EL (cell line): Measurements from ENCODE around the gene ARHGAP15.

Source experiments
- DNase-seq: peaks from one replicate; pipeline ENCODE4 v3.0.0-alpha.2; 2016

Gene ARHGAP15

DNA sequence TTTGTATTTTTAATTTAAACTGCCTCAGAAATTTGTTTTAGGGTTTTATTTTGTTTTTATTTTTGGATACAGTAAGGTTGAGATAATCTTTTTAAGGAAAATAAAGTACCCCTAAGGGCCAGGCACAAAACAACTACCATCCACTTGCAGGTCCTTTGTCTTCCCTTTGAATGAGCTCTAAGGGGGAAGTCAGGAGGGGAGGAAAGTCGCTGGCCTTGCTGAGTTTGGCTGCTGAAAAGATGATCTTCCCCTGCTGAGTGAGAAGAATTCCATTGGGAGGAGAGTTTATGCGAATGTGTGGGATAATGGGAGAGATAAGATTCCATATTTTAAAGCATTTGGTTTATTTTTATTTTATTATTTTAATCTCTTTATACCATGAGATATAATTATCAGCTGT lies 100.7 kb downstream of the ARHGAP15 start:
- DNase-seq = no peak

DNA sequence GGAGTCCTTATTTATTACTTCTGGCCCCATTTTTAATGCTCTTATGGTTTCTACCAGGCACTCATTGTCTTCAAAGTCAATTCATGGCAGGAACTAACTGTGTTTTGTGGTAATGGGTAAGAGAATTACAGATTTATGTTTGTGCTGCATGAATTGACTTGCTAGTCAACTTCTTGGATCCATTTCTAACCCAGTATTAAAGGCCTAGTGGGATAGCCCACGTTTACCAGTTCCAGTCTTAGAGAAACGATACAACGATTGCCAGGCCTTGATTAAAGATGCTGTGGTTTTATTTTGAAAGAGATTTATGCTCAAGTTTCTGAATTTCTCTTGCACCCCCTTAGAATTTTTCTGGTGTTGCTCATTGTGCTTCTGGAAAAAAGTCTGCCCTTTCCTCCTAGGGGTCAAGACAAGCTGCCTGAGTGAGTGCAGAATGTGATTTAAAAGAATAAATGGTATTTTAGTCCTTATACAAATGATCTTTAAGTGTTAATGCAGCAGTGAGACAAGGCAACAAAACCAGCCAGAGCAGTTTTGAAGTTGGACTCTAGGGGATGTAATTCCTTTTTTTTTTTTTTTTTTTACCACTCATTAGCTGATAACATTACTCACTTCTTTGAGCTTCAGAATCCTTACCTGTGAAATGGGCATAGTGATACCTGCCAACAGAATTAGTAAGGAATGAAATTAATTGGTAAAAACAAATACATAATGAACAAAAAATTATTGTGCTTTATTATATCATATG lies 101.5 kb downstream of the ARHGAP15 start:
- no peak for DNase-seq

DNA sequence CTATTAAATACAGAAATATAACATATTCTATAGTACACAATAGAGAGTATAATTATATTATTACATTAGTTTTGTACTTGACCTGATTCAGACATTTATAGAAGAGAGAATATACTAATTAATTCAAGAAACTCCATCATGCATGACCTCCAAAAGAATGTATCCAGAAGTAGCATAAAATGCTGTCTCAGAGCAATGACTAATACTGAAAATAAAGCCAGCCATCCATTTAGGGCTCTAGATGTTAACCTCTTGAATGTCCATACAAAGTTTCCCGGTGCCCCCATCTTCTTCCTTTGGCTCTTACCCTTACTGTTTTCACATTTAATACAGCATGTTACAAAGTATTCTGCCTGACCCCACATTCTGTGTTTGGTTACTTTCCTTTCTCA lies 102.0 kb downstream of the ARHGAP15 start:
- peak; percentile 4 for DNase-seq

DNA sequence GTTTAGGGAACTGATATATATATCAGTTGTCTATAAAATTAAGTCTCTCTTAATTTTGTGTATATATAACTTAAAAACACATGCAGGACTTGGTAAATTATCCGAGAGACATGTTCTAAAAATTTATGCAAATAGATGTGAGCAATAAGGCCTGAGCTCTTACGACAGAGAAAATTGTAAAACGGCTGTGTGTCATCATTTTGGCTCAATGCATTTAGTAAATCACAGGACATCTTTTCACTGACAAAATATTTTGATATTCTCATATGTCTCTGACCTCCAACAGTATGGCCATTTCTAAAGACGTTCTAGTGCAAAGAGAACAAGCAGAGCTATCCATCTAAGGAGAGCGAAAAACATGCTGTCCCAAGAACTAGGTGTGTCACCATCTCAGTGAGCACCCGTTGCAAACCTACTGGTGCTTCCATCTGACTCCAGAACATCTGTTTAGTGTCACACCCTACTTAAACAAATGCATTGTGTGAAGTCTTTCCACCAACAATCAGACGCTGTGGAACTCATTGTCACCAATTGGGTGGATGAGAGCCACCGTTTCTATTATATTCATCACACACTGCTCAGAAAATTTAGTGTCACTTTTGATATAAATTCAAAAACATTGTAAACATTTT lies 108.0 kb downstream of the ARHGAP15 start:
- no peak for DNase-seq

DNA sequence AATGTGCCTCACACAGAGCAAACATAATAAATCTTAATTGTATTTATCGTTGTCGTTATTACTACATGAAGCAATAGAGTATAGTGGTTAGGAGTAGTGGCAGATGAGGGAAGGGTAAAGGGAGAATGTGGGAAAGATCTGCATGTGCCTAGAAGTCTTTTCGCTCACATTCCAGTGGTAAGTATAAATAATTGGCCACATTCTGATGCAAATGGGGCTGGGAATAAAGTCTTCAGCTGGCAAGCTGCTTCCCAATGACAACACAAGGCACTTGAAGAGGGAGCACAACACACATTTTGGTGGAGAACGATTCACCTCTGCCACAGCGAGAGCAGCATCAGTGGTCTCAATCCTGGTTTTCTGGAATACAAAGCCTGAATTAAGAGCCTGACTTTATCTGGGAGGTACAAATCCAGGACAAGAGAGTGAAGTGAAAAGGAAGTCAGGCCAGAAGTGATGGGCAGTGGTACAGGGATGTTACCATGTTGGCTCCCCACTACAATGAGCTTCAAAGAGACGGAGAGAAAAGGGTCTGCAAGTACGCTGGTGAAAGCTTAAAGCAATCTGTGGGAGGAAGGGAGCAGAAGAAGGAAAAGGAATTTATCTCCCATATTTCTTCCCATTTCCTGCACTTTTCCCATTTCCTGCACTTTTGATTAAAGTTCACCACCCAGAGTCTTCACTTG lies 112.3 kb downstream of the ARHGAP15 start:
- DNase-seq = no peak

DNA sequence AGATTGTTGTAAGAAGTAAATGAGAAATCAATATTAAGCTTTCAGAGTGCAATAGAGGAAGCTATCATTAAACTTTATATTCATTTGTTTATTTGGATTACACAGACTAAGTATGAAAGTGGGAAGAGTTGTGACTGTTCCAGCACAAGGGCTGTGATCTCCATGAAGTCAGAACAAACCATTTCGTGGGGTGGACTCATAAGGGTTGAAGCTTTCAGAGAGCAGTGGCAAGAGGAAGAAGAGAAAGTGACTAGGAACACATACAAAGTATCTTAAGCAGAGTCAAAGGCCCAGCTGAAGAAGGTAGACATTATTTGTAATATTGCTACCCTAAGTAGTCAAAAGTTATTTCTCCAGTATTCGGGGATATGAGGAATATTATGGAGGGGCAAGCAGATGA lies 117.0 kb downstream of the ARHGAP15 start:
- no peak for DNase-seq

DNA sequence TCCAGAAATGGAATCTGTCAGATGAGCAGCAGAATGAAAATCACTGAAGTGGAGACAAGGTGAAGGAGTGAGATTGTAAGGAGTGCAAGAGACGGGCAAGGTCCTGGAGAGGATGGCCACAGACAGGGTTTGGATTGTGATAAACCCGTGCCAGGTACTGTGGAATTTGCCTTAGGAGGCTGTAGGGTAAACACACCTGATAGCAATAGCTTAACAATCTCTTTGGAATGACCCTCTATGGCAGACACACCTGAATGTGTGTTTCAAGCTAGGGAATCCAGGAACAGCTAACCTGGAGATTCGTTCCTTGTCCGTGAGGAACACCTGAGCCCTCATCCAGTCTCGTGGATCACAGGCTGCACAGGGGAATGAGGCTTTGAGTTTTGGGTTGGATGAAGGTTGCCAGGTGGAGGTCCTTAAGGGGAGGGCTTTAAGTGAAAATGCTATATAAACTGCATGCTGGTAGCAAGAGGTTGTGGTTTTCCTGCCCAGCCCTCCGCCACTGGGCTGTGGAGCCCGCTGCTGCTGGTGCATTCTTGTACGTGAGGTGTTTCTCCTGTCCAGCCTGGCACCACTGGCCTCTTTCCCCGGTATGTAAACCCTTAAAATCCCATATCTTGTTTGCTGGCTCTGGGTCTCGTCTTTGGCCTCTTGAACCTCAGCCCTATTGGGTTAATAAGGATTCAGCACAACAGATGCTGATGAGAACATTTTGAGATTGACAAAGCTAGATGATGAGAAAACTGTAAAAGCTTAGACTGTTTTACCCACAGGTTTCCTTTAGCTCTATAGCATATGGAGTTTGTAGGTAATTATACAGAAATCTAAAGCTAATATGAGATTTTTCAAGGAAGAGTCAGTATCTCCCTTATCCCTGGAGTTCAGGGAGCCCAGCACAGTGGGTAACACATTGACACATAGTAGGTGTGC lies 117.9 kb downstream of the ARHGAP15 start:
- no peak for DNase-seq

DNA sequence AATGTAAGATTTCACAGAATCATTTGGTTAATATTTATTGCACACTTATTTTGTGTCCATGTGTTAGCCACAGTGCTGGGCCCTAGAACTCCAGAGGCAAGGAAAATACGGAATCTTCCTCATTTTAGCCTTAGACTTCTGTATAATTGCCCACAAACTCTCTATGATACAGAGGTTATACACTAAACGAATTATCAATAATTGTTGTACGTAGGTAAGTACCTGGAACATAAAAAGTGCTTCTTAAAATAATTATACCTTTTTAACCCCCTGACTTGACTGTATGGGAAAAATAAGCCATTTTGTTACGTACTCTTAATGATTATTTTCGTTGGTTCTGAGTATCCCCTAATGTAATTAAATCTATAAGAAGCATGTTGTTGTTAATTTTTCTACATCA lies 119.4 kb downstream of the ARHGAP15 start:
- DNase-seq = no peak

DNA sequence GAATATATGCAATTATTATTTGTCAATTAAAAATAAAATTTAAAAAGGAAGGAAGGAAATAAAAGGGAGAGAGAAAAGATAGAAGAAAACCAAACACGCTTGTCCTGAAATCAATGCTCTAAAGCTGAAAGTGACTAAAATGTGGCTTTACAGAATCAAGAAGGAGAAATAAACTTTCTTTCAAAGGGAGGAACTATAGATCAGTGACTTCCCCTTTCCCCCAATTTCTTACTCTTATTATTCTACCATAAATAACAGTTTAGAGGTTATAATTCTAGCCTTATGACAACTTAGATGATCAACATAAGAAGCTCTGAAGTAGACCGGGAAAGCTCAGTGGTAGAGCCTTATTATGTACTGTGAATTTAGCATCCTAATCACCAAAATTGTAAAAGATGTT lies 122.5 kb downstream of the ARHGAP15 start:
- no peak for DNase-seq

DNA sequence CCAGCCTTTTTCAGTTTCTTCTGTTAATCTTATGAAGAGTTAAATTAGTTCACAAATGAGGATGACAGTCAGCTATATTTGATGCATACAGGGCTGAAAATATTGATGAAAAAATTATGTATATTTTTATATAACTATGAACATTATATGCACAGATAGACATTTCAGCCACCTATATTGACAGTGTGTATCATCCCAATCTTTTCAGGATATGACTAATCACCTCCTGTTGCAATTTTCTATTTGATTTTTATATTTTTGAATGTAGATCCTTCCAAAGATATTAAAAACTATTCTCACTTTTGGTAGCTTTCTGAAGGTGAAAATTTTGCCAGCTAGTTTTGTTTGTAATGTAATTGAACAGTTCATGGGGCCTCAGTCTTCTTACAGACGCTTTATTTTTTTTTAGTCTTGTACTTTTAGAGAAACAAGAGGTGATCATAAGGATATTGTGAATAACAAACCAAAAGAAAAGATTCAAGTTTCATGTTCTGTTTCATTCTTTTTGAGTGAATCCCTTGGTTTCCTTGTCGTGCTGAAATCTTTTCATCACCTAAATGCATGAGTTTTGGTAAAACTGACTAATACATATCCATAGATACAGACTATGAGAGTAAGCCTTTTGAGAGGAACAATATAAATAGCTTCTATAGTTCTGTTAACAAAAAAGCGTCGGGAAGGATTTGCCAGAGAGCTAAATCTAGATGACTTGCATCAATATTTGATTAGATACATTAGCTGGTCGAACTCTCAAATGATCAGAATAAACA lies 123.1 kb downstream of the ARHGAP15 start:
- DNase-seq = no peak

DNA sequence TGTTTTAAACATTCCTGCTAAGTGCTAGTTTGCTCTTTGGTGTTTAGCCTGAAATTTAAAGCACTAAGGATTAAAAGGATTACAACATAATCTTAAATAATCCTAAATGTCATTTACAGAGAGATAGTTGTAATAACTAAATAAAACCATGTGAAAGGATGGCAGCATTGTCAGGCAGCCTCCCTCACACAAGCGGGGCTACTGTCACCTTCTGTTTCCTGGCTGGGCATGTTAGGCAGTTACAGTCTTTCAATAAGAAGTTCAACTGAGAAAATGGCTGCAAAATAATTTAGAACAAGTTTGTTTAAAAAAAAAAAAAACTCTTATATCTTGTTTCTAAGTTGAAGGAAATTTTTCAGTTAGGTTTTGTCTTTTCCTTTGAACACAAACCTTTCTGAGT lies 124.9 kb downstream of the ARHGAP15 start:
- no peak for DNase-seq

DNA sequence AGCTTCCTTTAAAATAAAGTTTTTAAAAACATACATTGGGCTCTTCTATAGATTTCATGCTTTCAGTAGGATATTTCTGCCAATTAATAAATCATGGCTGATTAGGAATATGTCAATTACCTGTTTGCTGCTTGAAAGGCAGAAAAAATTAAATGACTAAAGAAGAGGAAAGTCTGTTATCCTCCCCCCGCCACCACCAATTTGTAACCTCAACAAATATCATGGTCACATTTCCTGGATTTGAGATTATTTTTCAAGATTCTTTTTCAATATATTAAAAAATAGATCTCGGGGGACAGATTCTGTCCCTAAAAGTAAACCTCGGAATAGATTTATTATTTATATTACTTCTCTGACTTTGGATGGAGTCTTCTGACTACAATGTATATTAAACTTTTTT lies 125.9 kb downstream of the ARHGAP15 start:
- DNase-seq = no peak

DNA sequence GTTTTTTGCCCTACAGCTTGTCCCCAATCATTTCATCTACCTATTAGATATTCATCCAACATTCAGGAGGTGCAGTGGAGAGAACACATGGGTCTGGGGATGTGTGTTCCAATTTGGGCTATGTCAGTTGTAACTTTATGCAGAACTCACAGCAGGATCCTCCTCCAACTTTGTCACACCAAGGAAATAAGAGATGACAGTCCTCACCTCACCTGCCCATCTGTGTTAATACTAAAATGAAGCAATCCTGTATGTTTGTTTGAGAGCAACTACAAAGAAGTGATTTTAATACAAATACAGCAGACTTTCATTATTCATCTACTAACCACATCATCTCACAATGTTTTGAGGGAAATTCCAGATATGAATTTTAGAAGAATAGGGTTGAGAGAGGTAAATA lies 126.7 kb downstream of the ARHGAP15 start:
- DNase-seq = no peak

DNA sequence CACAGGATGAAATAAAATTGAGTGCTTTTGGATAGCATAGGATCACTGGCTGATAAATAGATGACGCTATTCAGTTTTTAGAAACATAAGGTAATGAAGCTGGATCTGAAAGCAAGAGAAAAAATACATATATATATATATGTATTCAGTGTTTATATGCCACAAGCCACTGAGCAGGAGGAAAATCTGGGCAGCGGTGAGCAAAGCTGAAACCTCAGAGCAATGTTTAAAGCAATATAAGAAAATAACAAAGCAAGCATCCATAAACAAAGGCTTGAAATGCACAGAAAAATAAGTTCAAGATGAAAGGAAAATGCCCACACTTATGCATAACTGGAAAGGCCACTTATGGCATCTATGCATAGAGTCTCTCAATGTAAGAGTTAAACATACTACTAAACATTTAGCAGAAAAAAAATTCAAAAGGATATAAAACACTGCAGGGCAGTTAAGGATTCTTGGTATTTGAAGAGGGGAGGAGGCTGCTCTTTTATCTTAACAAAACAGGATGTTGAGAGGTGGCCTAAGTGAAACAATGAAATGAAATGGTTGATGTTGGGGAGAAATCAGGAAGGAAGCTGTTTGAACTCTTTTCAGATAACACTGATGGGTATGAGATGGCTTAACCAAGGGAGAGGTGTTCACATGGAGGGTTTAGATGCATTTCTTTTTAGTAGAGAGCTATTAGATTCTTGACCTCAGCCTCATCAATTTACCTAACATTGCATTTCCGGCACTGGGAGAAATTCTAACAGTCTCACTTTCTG lies 129.1 kb downstream of the ARHGAP15 start:
- DNase-seq = no peak

DNA sequence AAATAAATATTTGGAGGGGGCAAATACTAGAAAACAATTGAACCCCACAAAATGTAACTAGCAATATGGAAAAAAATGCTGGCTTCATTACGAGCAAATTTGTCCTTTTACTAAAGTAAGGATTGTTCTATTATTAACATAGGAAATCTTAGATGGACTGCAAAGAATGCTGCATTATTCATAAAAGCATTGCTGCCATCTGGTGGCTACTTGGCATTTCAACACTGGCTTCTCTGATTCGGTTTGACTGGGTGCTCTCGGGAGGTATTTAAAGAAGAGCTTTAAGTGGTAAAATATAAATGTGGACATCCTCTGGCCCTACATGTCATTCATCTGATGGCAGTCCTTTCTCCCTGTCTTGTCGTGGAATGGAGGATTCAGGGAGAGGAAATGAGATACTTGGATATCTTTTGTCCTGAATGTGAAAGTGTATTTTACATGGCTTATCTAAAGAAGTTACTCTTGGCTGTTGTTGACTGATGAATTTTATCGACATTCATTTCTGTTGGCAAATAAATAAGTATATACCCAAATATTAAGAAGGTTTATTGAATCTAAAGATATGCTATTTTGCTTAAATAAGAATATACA lies 130.2 kb downstream of the ARHGAP15 start:
- DNase-seq = peak; percentile 65

DNA sequence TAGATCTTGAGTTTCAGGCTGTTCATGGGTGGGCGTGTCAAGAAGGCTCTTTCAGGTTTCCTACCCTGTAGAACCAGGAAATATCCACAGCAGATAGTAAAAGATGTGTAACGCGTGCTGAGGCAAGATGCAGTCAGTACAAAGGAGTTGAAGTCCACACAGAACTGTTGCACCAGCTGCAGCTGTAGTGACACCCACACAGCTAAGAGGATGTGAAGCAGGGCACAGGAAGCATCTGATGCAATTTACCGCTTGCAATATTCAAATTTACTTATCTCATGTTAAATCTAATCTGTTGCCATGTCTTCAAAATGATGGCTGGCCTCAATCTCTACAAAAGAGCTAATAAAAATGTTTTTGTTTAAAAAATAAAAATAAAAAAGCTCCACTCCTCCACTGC lies 132.8 kb downstream of the ARHGAP15 start:
- DNase-seq = no peak

DNA sequence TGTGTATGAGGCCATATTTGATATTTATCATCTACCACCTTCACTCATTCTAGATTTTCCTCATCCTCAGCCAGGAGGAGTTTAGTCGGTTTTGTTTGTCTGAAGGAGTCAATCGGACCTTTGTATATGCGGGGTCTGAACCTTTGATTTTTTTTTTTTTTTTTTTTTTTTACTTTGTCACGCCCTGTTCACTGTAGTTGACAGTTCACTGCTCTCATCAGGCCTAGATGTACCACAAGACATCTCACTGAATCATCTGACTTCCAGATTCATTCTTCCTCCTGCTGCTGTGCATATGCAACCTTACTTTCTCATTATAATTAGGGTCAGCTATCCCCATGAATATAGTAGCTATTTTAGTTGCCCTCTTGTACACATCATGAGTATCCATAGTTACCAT lies 133.2 kb downstream of the ARHGAP15 start:
- DNase-seq = no peak

DNA sequence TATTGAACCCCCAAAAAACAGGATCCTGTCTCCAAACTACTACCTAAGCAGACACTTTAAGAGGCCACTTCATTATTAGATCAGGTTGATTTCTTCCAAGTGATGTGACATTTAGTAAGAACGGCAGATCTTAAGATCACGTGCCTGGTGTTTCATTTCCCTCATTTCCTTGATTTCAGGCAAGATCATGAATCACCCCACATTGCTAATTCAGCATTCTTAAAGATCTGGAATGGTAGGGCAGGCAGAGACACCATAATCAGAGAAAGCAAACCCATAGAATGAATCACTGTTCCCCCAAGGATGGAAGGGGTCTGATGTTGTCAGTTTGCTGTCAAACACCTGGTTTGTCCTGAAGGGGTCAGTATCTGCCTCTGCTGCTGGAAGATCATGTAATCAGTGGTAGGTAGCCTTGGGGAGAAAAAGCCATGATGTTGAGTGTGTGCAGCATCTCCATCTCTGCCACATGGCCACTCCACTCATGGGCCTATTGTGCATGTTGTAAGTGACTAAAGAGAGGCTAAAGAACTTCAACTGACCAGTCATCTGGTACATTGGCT lies 133.9 kb downstream of the ARHGAP15 start:
- no peak for DNase-seq

DNA sequence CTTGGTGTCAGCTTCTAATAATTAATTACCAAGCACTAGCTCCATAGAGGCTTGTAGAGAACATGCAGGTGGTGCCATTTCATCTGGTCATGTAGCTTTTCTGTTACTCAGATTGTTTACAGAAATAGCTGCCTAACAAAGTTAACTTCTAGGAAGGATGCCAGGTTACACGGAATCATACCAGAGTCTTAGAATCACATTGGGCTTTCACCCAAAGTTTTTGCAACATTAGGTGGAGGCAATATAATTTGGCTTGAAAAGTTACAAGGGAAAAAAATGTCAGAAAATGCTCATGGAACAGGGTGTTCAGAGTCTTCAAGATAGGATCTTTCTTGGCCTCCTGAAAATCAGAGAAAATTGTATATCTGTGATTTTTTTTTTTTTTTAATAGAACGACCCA lies 135.6 kb downstream of the ARHGAP15 start:
- peak; percentile 59 for DNase-seq

DNA sequence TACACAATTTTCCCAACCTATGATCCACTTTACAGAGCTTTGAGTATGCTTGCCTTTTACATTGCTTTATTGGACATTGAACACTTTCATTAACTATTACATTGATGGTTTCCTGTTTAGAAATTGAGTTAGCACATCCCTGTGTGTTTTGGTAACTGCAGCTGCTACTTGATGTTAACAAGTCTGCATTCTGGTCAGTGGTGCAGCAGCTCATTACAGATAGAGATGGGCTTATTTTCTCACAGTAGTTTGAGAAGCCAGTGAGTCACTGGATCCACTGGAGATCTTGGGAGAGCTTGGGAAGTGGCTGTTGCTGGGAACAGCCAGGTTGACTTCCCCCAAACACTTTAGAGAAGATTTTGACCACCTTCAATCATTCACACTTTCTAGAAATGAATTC lies 150.5 kb downstream of the ARHGAP15 start:
- DNase-seq = no peak
